Liver (tissue), 9 donors: Measurements from ENCODE around the gene RHNO1. TPM values are rescaled to one million over a fixed set of nuclear protein-coding genes. Genes with fewer than 3 reads are reported as not detected.
A peak's percentile ranks its signal among the peaks of the same experiment; 100 is the strongest.

Source experiments
- DNase-seq: peaks from one replicate; pipeline ENCODE4 v3.0.0-alpha.2; 2017; ENCODE audit warnings: low spot score
- H3K27ac ChIP-seq, 2 donors: one replicate each; pipeline ENCODE4 v1.7.0; 2013; ENCODE audit warnings: inconsistent platforms in 2 of 2, low read length in 2 of 2, control low read depth in 1 of 2, low read depth in 1 of 2, mild to moderate bottlenecking in 1 of 2
- H3K27me3 ChIP-seq, 4 donors: one replicate each; pipeline versions ENCODE4 v1.6.1 to v1.7.0; 2013; ENCODE audit warnings: low read length in 3 of 4, inconsistent platforms in 1 of 4, mild to moderate bottlenecking in 1 of 4, moderate library complexity in 1 of 4; ENCODE audit not compliant: control insufficient read depth in 4 of 4, insufficient read depth in 4 of 4
- H3K36me3 ChIP-seq, 4 donors: one replicate each; pipeline versions ENCODE4 v1.6.1 to v1.7.0; 2013; ENCODE audit warnings: low read length in 3 of 4, mild to moderate bottlenecking in 3 of 4, low read depth in 1 of 4, moderate library complexity in 1 of 4; ENCODE audit not compliant: control insufficient read depth in 4 of 4, insufficient read depth in 3 of 4
- H3K4me1 ChIP-seq, 4 donors: one replicate each; pipeline versions ENCODE4 v1.6.1 to v1.7.0; 2013; ENCODE audit warnings: low read length in 3 of 4, mild to moderate bottlenecking in 3 of 4, moderate library complexity in 1 of 4; ENCODE audit not compliant: control insufficient read depth in 4 of 4, insufficient read depth in 4 of 4
- H3K4me3 ChIP-seq, 3 donors: one replicate each; pipeline versions ENCODE4 v1.6.1 to v1.7.0; 2013; ENCODE audit warnings: low read length in 3 of 3, control low read depth in 1 of 3, low read depth in 1 of 3, mild to moderate bottlenecking in 1 of 3
- H3K9ac ChIP-seq, 2 donors: one replicate each; pipeline ENCODE4 v1.7.0; 2013; ENCODE audit warnings: low read length in 2 of 2, mild to moderate bottlenecking in 2 of 2, moderate library complexity in 2 of 2, control low read depth in 1 of 2, low read depth in 1 of 2
- H3K9me3 ChIP-seq, 4 donors: one replicate each; pipeline versions ENCODE4 v1.6.1 to v1.7.0; 2013; ENCODE audit warnings: low read length in 3 of 4; ENCODE audit not compliant: control insufficient read depth in 4 of 4
- EGR1 ChIP-seq, 2 donors: IDR thresholded peaks; 2 replicates each; pipeline ENCODE4 v1.6.1; 2016 to 2018; ENCODE audit warnings: antibody characterized with exemption in 2 of 2, low read depth in 2 of 2
- HNF4A ChIP-seq, 2 donors: conservative IDR thresholded peaks; 2 replicates each; pipeline ENCODE4 v1.6.1; 2016; ENCODE audit warnings: antibody characterized with exemption in 2 of 2, mild to moderate bottlenecking in 2 of 2
- HNF4G ChIP-seq: IDR thresholded peaks from 2 replicates; pipeline ENCODE4 v1.6.1; 2016; ENCODE audit warnings: antibody characterized with exemption
- JUND ChIP-seq, 2 donors: IDR thresholded peaks; 2 replicates each; pipeline ENCODE4 v1.6.1; 2016; ENCODE audit warnings: antibody characterized with exemption in 2 of 2
- NR2F2 ChIP-seq: IDR thresholded peaks from 2 replicates; pipeline ENCODE4 v1.6.1; 2016; ENCODE audit warnings: antibody characterized with exemption
- RAD21 ChIP-seq, 2 donors: IDR thresholded peaks; 2 replicates each; pipeline ENCODE4 v1.6.1; 2016; ENCODE audit warnings: antibody characterized with exemption in 2 of 2, mild to moderate bottlenecking in 2 of 2
- TAF1 ChIP-seq: conservative IDR thresholded peaks from 2 replicates; pipeline ENCODE4 v1.6.1; 2016; ENCODE audit warnings: antibody characterized with exemption, mild to moderate bottlenecking
- WGBS: extraction: QIAGEN DNeasy Blood & Tissue Kit; methylation state at CpG from one replicate; pipeline ENCODE4 v1.1.7; 2013; 5-methylcytosine and 5-hydroxymethylcytosine counted together
- polyA plus RNA-seq, 2 donors: library from polyadenylated mRNA; stranded (reverse) in 1 of 2; unstranded in 1 of 2; fragments of 200-250 nt in 1 of 2; fragments of >200 nt in 1 of 2; fragmentation: Nextera tagmentation in 1 of 2; extraction: Ambion mirVana in 1 of 2; gene quantifications; one replicate each; pipeline versions ENCODE4 v1.2.1 to v1.2.3, GENCODE V29; 2013 to 2015
- total RNA-seq, 2 donors: library from RNA; depleted of rRNA; stranded (reverse); fragments of >200 nt; gene quantifications; one replicate each; pipeline ENCODE4 v1.2.3, GENCODE V29; 2014
- TF ChIP-seq, protein P1 (sequence below): IDR thresholded peaks from 2 replicates; pipeline ENCODE4 v1.6.1; 2016; ENCODE audit warnings: antibody characterized with exemption
- TF ChIP-seq, protein P2 (sequence below): IDR thresholded peaks from 2 replicates; pipeline ENCODE4 v1.6.1; 2016; ENCODE audit warnings: antibody characterized with exemption
- TF ChIP-seq, protein P3 (sequence below): fragments of 150-350 bp; IDR thresholded peaks from 2 replicates; pipeline ENCODE4 v1.5.1; 2017; ENCODE audit warnings: improper control_type of control experiment, low read depth, low read length; ENCODE audit not compliant: missing input control
- TF ChIP-seq, protein P4 (sequence below): IDR thresholded peaks from 2 replicates; pipeline ENCODE4 v1.6.1; 2016; ENCODE audit warnings: antibody characterized with exemption, mild to moderate bottlenecking
- donor health status: healthy.
- donor health status: healthy.
- donor health status: healthy.
- donor health status: healthy.
- donor health status: healthy.

Gene RHNO1
- total and polyA plus RNA-seq, 4 donors: 1.4 to 14.5 (median 2.8) TPM

GRCh38 chr12:2930865-2931264 lies 53.8 kb downstream of the RHNO1 start:
- WGBS: 83% methylated on average over 8 of the region's 8 CpGs

DNA sequence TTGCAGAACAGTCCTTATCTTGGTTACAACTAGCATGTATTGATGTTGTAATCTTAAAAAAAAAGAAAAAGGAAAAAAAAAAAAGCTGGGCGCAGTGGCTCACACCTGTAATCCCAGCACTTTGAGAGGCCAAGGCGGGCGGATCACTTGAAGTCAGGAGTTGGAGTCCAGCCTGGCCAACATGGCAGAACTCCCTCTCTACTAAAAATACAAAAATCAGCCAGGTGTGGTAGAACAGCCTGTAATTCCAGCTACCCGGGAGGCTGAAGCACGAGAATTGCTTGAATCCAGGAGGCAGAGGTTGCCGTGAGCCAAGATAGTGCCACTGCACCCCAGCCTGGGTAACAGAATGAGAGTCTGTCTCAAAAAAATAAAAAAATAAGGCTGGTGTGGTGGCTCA lies 56.6 kb downstream of the RHNO1 start:
- TF ChIP-seq JUND (IDR thresholded peaks at IDR 0.05): no peak
- TF ChIP-seq, protein P1, sequence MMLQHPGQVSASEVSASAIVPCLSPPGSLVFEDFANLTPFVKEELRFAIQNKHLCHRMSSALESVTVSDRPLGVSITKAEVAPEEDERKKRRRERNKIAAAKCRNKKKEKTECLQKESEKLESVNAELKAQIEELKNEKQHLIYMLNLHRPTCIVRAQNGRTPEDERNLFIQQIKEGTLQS: no peak
- TF ChIP-seq HNF4A (conservative IDR thresholded peaks at IDR 0.05): no peak
- TF ChIP-seq RAD21 (IDR thresholded peaks at IDR 0.05): no peak
- TF ChIP-seq EGR1 (IDR thresholded peaks at IDR 0.05; ENCODE audit: low read depth in 2 of 2): no peak
- no peak for TF ChIP-seq HNF4G
- TF ChIP-seq, protein P2, sequence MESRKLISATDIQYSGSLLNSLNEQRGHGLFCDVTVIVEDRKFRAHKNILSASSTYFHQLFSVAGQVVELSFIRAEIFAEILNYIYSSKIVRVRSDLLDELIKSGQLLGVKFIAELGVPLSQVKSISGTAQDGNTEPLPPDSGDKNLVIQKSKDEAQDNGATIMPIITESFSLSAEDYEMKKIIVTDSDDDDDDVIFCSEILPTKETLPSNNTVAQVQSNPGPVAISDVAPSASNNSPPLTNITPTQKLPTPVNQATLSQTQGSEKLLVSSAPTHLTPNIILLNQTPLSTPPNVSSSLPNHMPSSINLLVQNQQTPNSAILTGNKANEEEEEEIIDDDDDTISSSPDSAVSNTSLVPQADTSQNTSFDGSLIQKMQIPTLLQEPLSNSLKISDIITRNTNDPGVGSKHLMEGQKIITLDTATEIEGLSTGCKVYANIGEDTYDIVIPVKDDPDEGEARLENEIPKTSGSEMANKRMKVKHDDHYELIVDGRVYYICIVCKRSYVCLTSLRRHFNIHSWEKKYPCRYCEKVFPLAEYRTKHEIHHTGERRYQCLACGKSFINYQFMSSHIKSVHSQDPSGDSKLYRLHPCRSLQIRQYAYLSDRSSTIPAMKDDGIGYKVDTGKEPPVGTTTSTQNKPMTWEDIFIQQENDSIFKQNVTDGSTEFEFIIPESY: no peak
- TF ChIP-seq NR2F2: no peak
- TF ChIP-seq, protein P3, sequence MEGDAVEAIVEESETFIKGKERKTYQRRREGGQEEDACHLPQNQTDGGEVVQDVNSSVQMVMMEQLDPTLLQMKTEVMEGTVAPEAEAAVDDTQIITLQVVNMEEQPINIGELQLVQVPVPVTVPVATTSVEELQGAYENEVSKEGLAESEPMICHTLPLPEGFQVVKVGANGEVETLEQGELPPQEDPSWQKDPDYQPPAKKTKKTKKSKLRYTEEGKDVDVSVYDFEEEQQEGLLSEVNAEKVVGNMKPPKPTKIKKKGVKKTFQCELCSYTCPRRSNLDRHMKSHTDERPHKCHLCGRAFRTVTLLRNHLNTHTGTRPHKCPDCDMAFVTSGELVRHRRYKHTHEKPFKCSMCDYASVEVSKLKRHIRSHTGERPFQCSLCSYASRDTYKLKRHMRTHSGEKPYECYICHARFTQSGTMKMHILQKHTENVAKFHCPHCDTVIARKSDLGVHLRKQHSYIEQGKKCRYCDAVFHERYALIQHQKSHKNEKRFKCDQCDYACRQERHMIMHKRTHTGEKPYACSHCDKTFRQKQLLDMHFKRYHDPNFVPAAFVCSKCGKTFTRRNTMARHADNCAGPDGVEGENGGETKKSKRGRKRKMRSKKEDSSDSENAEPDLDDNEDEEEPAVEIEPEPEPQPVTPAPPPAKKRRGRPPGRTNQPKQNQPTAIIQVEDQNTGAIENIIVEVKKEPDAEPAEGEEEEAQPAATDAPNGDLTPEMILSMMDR: no peak
- TF ChIP-seq TAF1: no peak
- TF ChIP-seq, protein P4, sequence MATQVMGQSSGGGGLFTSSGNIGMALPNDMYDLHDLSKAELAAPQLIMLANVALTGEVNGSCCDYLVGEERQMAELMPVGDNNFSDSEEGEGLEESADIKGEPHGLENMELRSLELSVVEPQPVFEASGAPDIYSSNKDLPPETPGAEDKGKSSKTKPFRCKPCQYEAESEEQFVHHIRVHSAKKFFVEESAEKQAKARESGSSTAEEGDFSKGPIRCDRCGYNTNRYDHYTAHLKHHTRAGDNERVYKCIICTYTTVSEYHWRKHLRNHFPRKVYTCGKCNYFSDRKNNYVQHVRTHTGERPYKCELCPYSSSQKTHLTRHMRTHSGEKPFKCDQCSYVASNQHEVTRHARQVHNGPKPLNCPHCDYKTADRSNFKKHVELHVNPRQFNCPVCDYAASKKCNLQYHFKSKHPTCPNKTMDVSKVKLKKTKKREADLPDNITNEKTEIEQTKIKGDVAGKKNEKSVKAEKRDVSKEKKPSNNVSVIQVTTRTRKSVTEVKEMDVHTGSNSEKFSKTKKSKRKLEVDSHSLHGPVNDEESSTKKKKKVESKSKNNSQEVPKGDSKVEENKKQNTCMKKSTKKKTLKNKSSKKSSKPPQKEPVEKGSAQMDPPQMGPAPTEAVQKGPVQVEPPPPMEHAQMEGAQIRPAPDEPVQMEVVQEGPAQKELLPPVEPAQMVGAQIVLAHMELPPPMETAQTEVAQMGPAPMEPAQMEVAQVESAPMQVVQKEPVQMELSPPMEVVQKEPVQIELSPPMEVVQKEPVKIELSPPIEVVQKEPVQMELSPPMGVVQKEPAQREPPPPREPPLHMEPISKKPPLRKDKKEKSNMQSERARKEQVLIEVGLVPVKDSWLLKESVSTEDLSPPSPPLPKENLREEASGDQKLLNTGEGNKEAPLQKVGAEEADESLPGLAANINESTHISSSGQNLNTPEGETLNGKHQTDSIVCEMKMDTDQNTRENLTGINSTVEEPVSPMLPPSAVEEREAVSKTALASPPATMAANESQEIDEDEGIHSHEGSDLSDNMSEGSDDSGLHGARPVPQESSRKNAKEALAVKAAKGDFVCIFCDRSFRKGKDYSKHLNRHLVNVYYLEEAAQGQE: no peak
- WGBS: 97% methylated on average over 6 of the region's 6 CpGs

More at GRCh38 chr12:2930865-2931264, 53.8 kb downstream of the RHNO1 start:
- Histone ChIP-seq H3K9ac (peak overlapping the region in 1 of 2 donors; percentile 2), H3K27ac (no peak overlapping the region), H3K27me3 (no peaks in the 10 kb centered on the region), H3K9me3 (no peaks in the 10 kb centered on the region), H3K4me1 (peaks cover 0 to 5% (median 2%) of the 10 kb centered on the region in 4 donors), H3K4me3 (no peak overlapping the region), H3K36me3 (peaks cover 3 to 25% (median 17%) of the 10 kb centered on the region in 4 donors)
- peak; percentile 57 for TF ChIP-seq NR2F2
- TF ChIP-seq, protein P1: no peak
- DNase-seq: no peak

More for the DNA sequence above, 56.6 kb downstream of the RHNO1 start:
- H3K27ac ChIP-seq: no peak overlapping the region
- H3K9ac ChIP-seq: no peak overlapping the region
- H3K4me1 ChIP-seq: no peaks in the 10 kb centered on the region
- no peak overlapping the region for H3K4me3 ChIP-seq
- H3K27me3 ChIP-seq: no peaks in the 10 kb centered on the region
- H3K9me3 ChIP-seq: no peaks in the 10 kb centered on the region
- no peak for DNase-seq
- H3K36me3 ChIP-seq: peaks cover 7 to 30% (median 21%) of the 10 kb centered on the region in 4 donors
